H1 (cell line): Measurements from ENCODE around the gene PRR30. TPM values are rescaled to one million over a fixed set of nuclear protein-coding genes. Genes with fewer than 3 reads are reported as not detected.

Source experiments
- CTCF ChIA-PET: fragments of 300-600 bp; sonication (Branson Sonifier 250); formaldehyde crosslinking; loops from one replicate; lab custom pipeline; 2021; ENCODE audit not compliant: partially characterized antibody; lab: Charles Lee
- POLR2A ChIA-PET: fragments of 300-600 bp; sonication (Branson Sonifier 250); formaldehyde crosslinking; loops from one replicate; lab custom pipeline; 2021; ENCODE audit warnings: inconsistent platforms; ENCODE audit not compliant: partially characterized antibody; lab: Charles Lee
- DNase-seq, 2 experiments: peaks; one replicate each; pipeline versions ENCODE4 v3.0.0 to v3.0.0-alpha.2; 2010 to 2022; ENCODE audit warnings: low spot score in 2 of 2, low read depth in 1 of 2, mixed read lengths in 1 of 2
- FAIRE-seq: peaks from 2 replicates; lab custom pipeline; 2011; peaks lifted over from hg19 to GRCh38; lab: Jason Lieb, UNC
- H2AFZ ChIP-seq: 2 replicates; pipeline ENCODE4 v1.8.1; 2012; ENCODE audit warnings: low read length, inconsistent platforms
- H2AK5ac ChIP-seq: 2 replicates; pipeline ENCODE4 v1.6.1; 2013; ENCODE audit warnings: low read depth, low read length
- H2BK120ac ChIP-seq: replicated peaks from 2 replicates; pipeline ENCODE3; 2013; ENCODE audit warnings: low read depth, low read length, inconsistent platforms
- H2BK12ac ChIP-seq: 2 replicates; pipeline ENCODE4 v1.6.1; 2013; ENCODE audit warnings: low read depth, low read length
- H2BK15ac ChIP-seq: 2 replicates; pipeline ENCODE4 v1.6.1; 2013; ENCODE audit warnings: low read length
- H2BK20ac ChIP-seq: 2 replicates; pipeline ENCODE4 v1.6.1; 2013; ENCODE audit warnings: low read length
- H2BK5ac ChIP-seq: 2 replicates; pipeline ENCODE4 v1.6.1; 2013; ENCODE audit warnings: low read depth, low read length
- H3K14ac ChIP-seq: 2 replicates; pipeline ENCODE4 v1.6.1; 2013; ENCODE audit warnings: inconsistent platforms; ENCODE audit not compliant: insufficient read length
- H3K18ac ChIP-seq: 2 replicates; pipeline ENCODE4 v1.6.1; 2013; ENCODE audit warnings: low read length; ENCODE audit errors: extremely low read depth
- H3K23ac ChIP-seq: 2 replicates; pipeline ENCODE4 v1.6.1; 2013; ENCODE audit warnings: inconsistent platforms; ENCODE audit not compliant: insufficient read length
- H3K23me2 ChIP-seq: 2 replicates; pipeline ENCODE4 v1.6.1; 2013; ENCODE audit warnings: low read depth, low read length
- H3K27ac ChIP-seq: 2 replicates; pipeline ENCODE4 v1.6.1; 2011; ENCODE audit warnings: low read depth, low read length, inconsistent platforms
- H3K27me3 ChIP-seq, 4 experiments: replicated peaks in 1 of 4; 1 replicate in 1 of 4; 2 replicates in 3 of 4; pipeline versions ENCODE4 v1.6.1 to v1.8.1; 2011 to 2013; ENCODE audit warnings: low read length in 3 of 4, mild to moderate bottlenecking in 3 of 4, inconsistent platforms in 2 of 4, mixed read lengths in 2 of 4, moderate library complexity in 1 of 4; ENCODE audit not compliant: control insufficient read depth in 3 of 4, insufficient read depth in 3 of 4; ENCODE audit errors: extremely low read depth in 1 of 4
- H3K36me3 ChIP-seq, 4 experiments: 2 replicates each; pipeline versions ENCODE4 v1.6.1 to v1.8.1; 2011 to 2013; ENCODE audit warnings: mild to moderate bottlenecking in 4 of 4, low read length in 3 of 4, moderate library complexity in 2 of 4, control low read depth in 1 of 4, inconsistent platforms in 1 of 4; ENCODE audit not compliant: insufficient read depth in 4 of 4, control insufficient read depth in 2 of 4
- H3K4ac ChIP-seq: replicated peaks from 2 replicates; pipeline ENCODE3; 2013; ENCODE audit warnings: low read length, low read depth, mixed read lengths, inconsistent platforms; ENCODE audit not compliant: insufficient read length
- H3K4me1 ChIP-seq, 4 experiments: replicated peaks in 1 of 4; 1 replicate in 1 of 4; 2 replicates in 3 of 4; pipeline versions ENCODE4 v1.6.1 to v1.8.1; 2011 to 2013; ENCODE audit warnings: low read length in 3 of 4, inconsistent platforms in 2 of 4, mixed read lengths in 1 of 4; ENCODE audit not compliant: insufficient read depth in 4 of 4, control insufficient read depth in 3 of 4
- H3K4me2 ChIP-seq, 2 experiments: 2 replicates each; pipeline versions ENCODE4 v1.6.1 to v1.8.1; 2011 to 2013; ENCODE audit warnings: low read depth in 2 of 2, low read length in 2 of 2, control low read depth in 1 of 2, inconsistent platforms in 1 of 2, mild to moderate bottlenecking in 1 of 2; ENCODE audit not compliant: insufficient read depth in 1 of 2
- H3K4me3 ChIP-seq, 4 experiments: fragments of 200-600, 300-600 bp in 1 of 4; sonication (generic), shearing (Covaris generic), sonication (Bioruptor Twin) in 1 of 4; 2 replicates each; pipeline versions ENCODE4 v1.5.1 to v1.8.1; 2011 to 2016; ENCODE audit warnings: low read length in 4 of 4, low read depth in 3 of 4, control low read depth in 2 of 4, inconsistent platforms in 2 of 4, mild to moderate bottlenecking in 2 of 4, mixed read lengths in 1 of 4, moderate library complexity in 1 of 4; ENCODE audit not compliant: insufficient read depth in 2 of 4; ENCODE audit errors: extremely low read depth in 1 of 4
- H3K56ac ChIP-seq: replicated peaks from 2 replicates; pipeline ENCODE3; 2013; ENCODE audit warnings: low read depth, mild to moderate bottlenecking, mixed read lengths, low read length, inconsistent platforms; ENCODE audit not compliant: insufficient read length
- H3K79me1 ChIP-seq: 2 replicates; pipeline ENCODE4 v1.6.1; 2013; ENCODE audit warnings: low read depth, low read length, control low read depth
- H3K79me2 ChIP-seq, 2 experiments: 2 replicates each; pipeline versions ENCODE4 v1.6.1 to v1.8.1; 2012 to 2013; ENCODE audit warnings: low read length in 2 of 2, mild to moderate bottlenecking in 2 of 2, inconsistent platforms in 1 of 2; ENCODE audit not compliant: insufficient read depth in 2 of 2, control insufficient read depth in 1 of 2
- H3K9ac ChIP-seq, 4 experiments: replicated peaks in 1 of 4; 1 replicate in 1 of 4; 2 replicates in 3 of 4; pipeline versions ENCODE4 v1.6.1 to v1.8.1; 2011 to 2013; ENCODE audit warnings: low read depth in 3 of 4, low read length in 3 of 4, control low read depth in 2 of 4, mild to moderate bottlenecking in 2 of 4, moderate library complexity in 2 of 4, inconsistent platforms in 1 of 4; ENCODE audit errors: extremely low read depth in 1 of 4
- H3K9me3 ChIP-seq, 2 experiments: 2 replicates each; pipeline versions ENCODE4 v1.6.1 to v1.8.1; 2012 to 2013; ENCODE audit warnings: mild to moderate bottlenecking in 2 of 2, moderate library complexity in 2 of 2, control low read depth in 1 of 2, inconsistent platforms in 1 of 2, low read depth in 1 of 2, low read length in 1 of 2, mixed read lengths in 1 of 2; ENCODE audit not compliant: insufficient read depth in 2 of 2
- H4K20me1 ChIP-seq, 2 experiments: replicated peaks in 1 of 2; 2 replicates each; pipeline versions ENCODE3 to v1.8.1; 2011 to 2013; ENCODE audit warnings: inconsistent platforms in 2 of 2, low read length in 2 of 2, mild to moderate bottlenecking in 1 of 2; ENCODE audit not compliant: insufficient read depth in 2 of 2, control insufficient read depth in 1 of 2
- H4K5ac ChIP-seq: 2 replicates; pipeline ENCODE4 v1.6.1; 2013; ENCODE audit warnings: low read length, low read depth, mixed read lengths, inconsistent platforms; ENCODE audit not compliant: insufficient read length
- H4K8ac ChIP-seq: 2 replicates; pipeline ENCODE4 v1.8.0; 2013; ENCODE audit warnings: mild to moderate bottlenecking, moderate library complexity, low read length, inconsistent platforms; ENCODE audit not compliant: insufficient read depth; ENCODE audit errors: extremely low read depth
- H4K91ac ChIP-seq: replicated peaks from 2 replicates; pipeline ENCODE3; 2013; ENCODE audit warnings: low read length, mixed read lengths, inconsistent platforms; ENCODE audit not compliant: insufficient read length
- CEBPB ChIP-seq: IDR thresholded peaks from 2 replicates; pipeline ENCODE4 v1.6.1; 2012; ENCODE audit warnings: low read depth, low read length
- CHD1 ChIP-seq: IDR thresholded peaks from 2 replicates; pipeline ENCODE4 v1.6.1; 2012; ENCODE audit warnings: low read depth, low read length, improper control_type of control experiment
- E2F6 ChIP-seq: IDR thresholded peaks from 2 replicates; pipeline ENCODE4 v1.6.1; 2012; ENCODE audit warnings: inconsistent platforms
- GTF2F1 ChIP-seq: IDR thresholded peaks from 2 replicates; pipeline ENCODE4 v1.6.1; 2012; ENCODE audit warnings: low read depth, low read length, improper control_type of control experiment, borderline replicate concordance
- JUND ChIP-seq: IDR thresholded peaks from 2 replicates; pipeline ENCODE4 v1.6.1; 2011; ENCODE audit warnings: mild to moderate bottlenecking, improper control_type of control experiment, low read length
- KDM5A ChIP-seq: fragments of 200-600 bp; IDR thresholded peaks from 2 replicates; pipeline ENCODE4 v1.7.1; 2012; ENCODE audit warnings: mild to moderate bottlenecking, low read length, inconsistent platforms, mixed read lengths
- PHF8 ChIP-seq: fragments of 200-600 bp; sonication (generic); conservative IDR thresholded peaks from 2 replicates; pipeline ENCODE4 v1.7.1; 2012; ENCODE audit warnings: low read depth, mild to moderate bottlenecking, inconsistent platforms, low read length, moderate library complexity
- SIX5 ChIP-seq: IDR thresholded peaks from 2 replicates; pipeline ENCODE4 v1.6.1; 2011; ENCODE audit warnings: mild to moderate bottlenecking, low read depth, low read length
- SP1 ChIP-seq: IDR thresholded peaks from 2 replicates; pipeline ENCODE4 v1.6.1; 2011; ENCODE audit warnings: low read depth, low read length
- SUZ12 ChIP-seq: fragments of 200-600 bp; sonication (generic); IDR thresholded peaks from 2 replicates; pipeline ENCODE4 v1.6.1; 2012; ENCODE audit warnings: mild to moderate bottlenecking, inconsistent platforms, low read length, moderate library complexity, mixed read lengths
- TAF1 ChIP-seq: IDR thresholded peaks from 2 replicates; pipeline ENCODE4 v1.6.1; 2011; ENCODE audit warnings: mild to moderate bottlenecking, low read depth, low read length
- TEAD4 ChIP-seq: IDR thresholded peaks from 2 replicates; pipeline ENCODE4 v1.6.1; 2012; ENCODE audit warnings: low read depth, low read length, inconsistent platforms, mixed read lengths
- WGBS, 2 experiments: shearing (Covaris generic) in 1 of 2; methylation state at CpG; one replicate each; pipeline versions ENCODE4 v1.1.6 to v1.1.7; 2013 to 2015; ENCODE audit warnings: low lambda C conversion rate in 2 of 2, mixed read lengths in 2 of 2, inconsistent platforms in 1 of 2, low coverage in 1 of 2, missing lambda C conversion rate in 1 of 2; ENCODE audit not compliant: insufficient replicate concordance in 2 of 2, insufficient coverage in 1 of 2, insufficient read length in 1 of 2; ENCODE audit errors: extremely low coverage in 1 of 2, missing lambda C conversion rate in 1 of 2; 5-methylcytosine and 5-hydroxymethylcytosine counted together
- polyA plus RNA-seq, 7 experiments: library from polyadenylated mRNA; depleted of rRNA in 3 of 7; stranded (reverse) in 5 of 7; unstranded in 2 of 7; fragments of >200 nt in 5 of 7; fragments of 200-250 nt in 2 of 7; gene quantifications; 1 replicate in 5 of 7; 2 replicates in 1 of 7; 4 replicates in 1 of 7; pipeline versions ENCODE4 v1.2.1 to v1.2.3, GENCODE V29; 2011 to 2013; ENCODE audit warnings: missing spikeins in 2 of 7, mixed read lengths in 2 of 7
- total RNA-seq: library from RNA; stranded (reverse); fragmentation: NEBNext Ultra II Directional; extraction: Animal tissue kit (Norgen Biotek cat#: 25700); gene quantifications from 2 replicates; pipeline ENCODE4 v1.2.1, GENCODE V29; 2021
- TF ChIP-seq, protein P1 (sequence below): IDR thresholded peaks from 2 replicates; pipeline ENCODE4 v1.6.1; 2012; ENCODE audit warnings: inconsistent platforms

PRR30 gene
- total and polyA plus RNA-seq, 2 of the 8 experiments (the other 6 are each of a cell fraction or from before 2014, with no cell fraction given), result not detected

DNA sequence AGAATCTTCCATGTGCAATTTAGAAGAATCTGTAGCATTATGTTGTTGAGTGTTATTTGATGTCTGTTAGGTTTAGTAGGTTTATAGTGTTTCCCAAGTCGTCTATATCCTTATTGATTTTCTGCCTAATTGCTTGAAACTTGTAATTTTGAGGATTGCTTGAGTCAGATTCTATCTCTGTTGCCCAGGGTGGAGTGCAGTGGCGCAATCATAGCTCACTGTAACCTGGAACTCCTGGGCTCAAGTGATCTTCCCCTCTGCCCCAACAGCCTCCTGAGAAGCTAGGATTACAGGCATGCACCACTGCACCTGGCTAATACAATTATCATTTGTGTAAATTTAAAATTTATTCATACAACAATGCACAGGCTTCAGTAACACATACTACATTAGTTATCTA lies 6.5 kb upstream of the PRR30 start:
- Histone ChIP-seq H2BK15ac (no peak overlapping the region), H3K27me3 (no peaks in the 10 kb centered on the region), H2AFZ (no peak overlapping the region), H3K27ac (no peak overlapping the region), H3K56ac (no peak overlapping the region)
- WGBS, 2 experiments, result 82% methylated on average over 2 of the region's 2 CpGs; no CpG with 5 or more reads in 1 of the 2 experiments
- POLR2A ChIA-PET, result interaction anchor here (0.8 to 1.1 kb wide), 2 partner anchors 9 to 19 kb away, joined by 4 to 5 read pairs; no protein-coding TSS in a partner anchor
- TF ChIP-seq CHD1 (no peak), SUZ12 (no peak), CEBPB (no peak), TEAD4 (no peak), SP1 (no peak), GTF2F1 (no peak), JUND (no peak), PHF8 (no peak), E2F6 (no peak), TAF1 (no peak), KDM5A (no peak), SIX5 (no peak)
- TF ChIP-seq, protein P1, sequence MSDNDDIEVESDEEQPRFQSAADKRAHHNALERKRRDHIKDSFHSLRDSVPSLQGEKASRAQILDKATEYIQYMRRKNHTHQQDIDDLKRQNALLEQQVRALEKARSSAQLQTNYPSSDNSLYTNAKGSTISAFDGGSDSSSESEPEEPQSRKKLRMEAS, result no peak
- TF ChIP-seq, all 59 proteins: peak for 0
- Histone ChIP-seq H4K91ac (no peak overlapping the region), H3K9me3 (no peaks in the 10 kb centered on the region), H4K5ac (no peak overlapping the region), H3K4me1 (no peaks in the 10 kb centered on the region; a peak in 1 of 7 replicates), H3K4me2 (no peak overlapping the region), H3K4ac (no peak overlapping the region), H3K4me3 (no peak overlapping the region), H3K36me3 (no peaks in the 10 kb centered on the region), H3K79me1 (no peaks in the 10 kb centered on the region), H2AK5ac (no peak overlapping the region), H2BK12ac (no peak overlapping the region), H2BK120ac (no peak overlapping the region), H4K8ac (no peak overlapping the region), H2BK5ac (no peak overlapping the region), H4K20me1 (no peaks in the 10 kb centered on the region), H3K23ac (no peak overlapping the region), H3K79me2 (no peaks in the 10 kb centered on the region), H2BK20ac (no peak overlapping the region), H3K9ac (no peak overlapping the region), H3K18ac (no peak overlapping the region), H3K14ac (no peak overlapping the region), H3K23me2 (no peaks in the 10 kb centered on the region)
- DNase-seq (no peak), FAIRE-seq (no peak)
- CTCF ChIA-PET, result interaction anchor here (1.4 to 1.7 kb wide), 3 partner anchors 12 to 46 kb away, joined by 3 to 6 read pairs (median 6); no protein-coding TSS in a partner anchor
